Calu3 (cell line): Measurements from ENCODE around the gene KRTDAP. TPM values are rescaled to one million over a fixed set of nuclear protein-coding genes. Genes with fewer than 3 reads are reported as not detected.

ENCODE experiments used
- Bru-seq: library from RNA; stranded (reverse); fragments of 400-500 nt; gene quantifications from one replicate; lab custom pipeline; 2021; lab: Mats Ljungman, UMichigan
- BruChase-seq, 2 experiments: library from RNA; stranded (reverse); fragments of 400-500 nt; gene quantifications; one replicate each; lab custom pipeline; 2021; lab: Mats Ljungman, UMichigan
- BruUV-seq: library from RNA; stranded (reverse); fragments of 400-500 nt; replicated peaks from 2 replicates; lab custom pipeline; 2021; lab: Mats Ljungman, UMichigan
- CTCF ChIA-PET: fragments of 300-600 bp; sonication (Branson Sonifier 250); formaldehyde crosslinking; loops from one replicate; lab custom pipeline; 2022; ENCODE audit warnings: antibody characterized with exemption; lab: Charles Lee
- DNase-seq: peaks from one replicate; pipeline ENCODE4 v3.0.0; 2022
- H3K27ac Mint-ChIP-seq: one replicate; pipeline ENCODE4 v1.8.0; 2022; ENCODE audit warnings: mixed read lengths; ENCODE audit not compliant: unreplicated experiment
- H3K27me3 Mint-ChIP-seq: one replicate; pipeline ENCODE4 v1.8.0; 2022; ENCODE audit warnings: mixed read lengths; ENCODE audit not compliant: unreplicated experiment
- H3K36me3 Mint-ChIP-seq: one replicate; pipeline ENCODE4 v1.8.0; 2022; ENCODE audit warnings: mild to moderate bottlenecking, moderate library complexity, mixed read lengths; ENCODE audit not compliant: insufficient read depth, unreplicated experiment
- H3K4me1 Mint-ChIP-seq: one replicate; pipeline ENCODE4 v1.8.0; 2022; ENCODE audit warnings: mild to moderate bottlenecking, low read depth, mixed read lengths; ENCODE audit not compliant: unreplicated experiment
- H3K4me3 Mint-ChIP-seq: one replicate; pipeline ENCODE4 v1.8.0; 2022; ENCODE audit warnings: mild to moderate bottlenecking, low read depth, moderate library complexity, mixed read lengths; ENCODE audit not compliant: unreplicated experiment
- H3K9me3 Mint-ChIP-seq: one replicate; pipeline ENCODE4 v1.8.0; 2022; ENCODE audit warnings: low read depth, mixed read lengths; ENCODE audit not compliant: unreplicated experiment
- CTCF ChIP-seq: fragments of 200-600 bp; IDR thresholded peaks from one replicate; pipeline ENCODE4 v1.8.0; 2022; ENCODE audit warnings: antibody characterized with exemption; ENCODE audit not compliant: unreplicated experiment
- intact Hi-C: fragments of 100-400 bp; cut with micrococcal nuclease; formaldehyde crosslinking; loops from one replicate; pipeline ENCODE4 v1.10.0; 2022; ENCODE audit not compliant: unreplicated experiment
- long read RNA-seq: library from polyadenylated mRNA; stranded (forward); transcript quantifications from one replicate; pipeline ENCODE4 v2.0.0, GENCODE V29; 2022
- total RNA-seq: library from RNA; stranded (reverse); gene quantifications from 2 replicates; pipeline ENCODE4 v1.2.3, GENCODE V29; 2022

KRTDAP gene
- total RNA-seq (not detected in 2 replicates), Bru-seq, nascent RNA (percentile 13 among the genes with signal in this experiment), BruChase-seq, experiment 1, labeled RNA remaining after a 6-hour chase (percentile 13 among the genes with signal in this experiment), BruChase-seq, experiment 2, labeled RNA remaining after a 2-hour chase (percentile 26 among the genes with signal in this experiment)
- long read RNA-seq, result 0 reads

DNA sequence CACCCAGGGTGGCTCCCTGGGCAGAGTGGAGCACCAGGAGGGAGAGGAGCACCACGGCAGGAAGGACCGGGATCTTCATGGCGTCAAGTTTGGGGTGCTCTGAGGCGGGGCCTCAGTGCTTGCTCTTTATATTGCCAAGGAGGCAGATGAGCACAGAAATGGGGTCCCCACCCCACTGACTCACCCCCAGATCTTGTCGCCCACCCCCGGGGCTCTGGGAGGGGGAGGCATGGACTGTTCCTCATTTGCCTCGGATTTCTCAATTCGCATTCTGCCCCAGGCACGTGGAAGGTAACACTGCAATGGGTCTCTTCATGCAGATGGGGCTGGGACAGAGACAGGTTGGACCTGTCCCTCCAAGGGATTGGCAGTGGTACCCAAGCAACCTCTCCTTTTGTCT lies at the start of gene KRTDAP:
Gene KRTDAP (minus strand): TSS at position 101 of the 400 bp plus-strand sequence. CDS start 22 bp downstream, at position 79.
- Mint-ChIP-seq H3K36me3 (no peaks in the 10 kb centered on the region), H3K27ac (no peak within 1 kb of the TSS), H3K4me1 (no peaks in the 10 kb centered on the region), H3K27me3 (peaks cover 88% of the 10 kb centered on the region), H3K4me3 (no peak within 1 kb of the TSS), H3K9me3 (no peaks in the 10 kb centered on the region)
- no peak for DNase-seq
- TF ChIP-seq CTCF, result no peak
- intact Hi-C loops, result no loop called here
- CTCF ChIA-PET, result interaction anchor here (0.7 kb wide), 1 partner anchor 792 kb away, joined by 4 read pairs; no protein-coding TSS in a partner anchor
- BruUV-seq, result no TSS peak

GRCh38 chr19:35539850-35540249 lies 49.6 kb upstream of the KRTDAP start:
- CTCF ChIA-PET, result no interaction called here
- no peak for TF ChIP-seq CTCF
- Mint-ChIP-seq H3K27ac (no peak overlapping the region), H3K4me3 (no peak overlapping the region), H3K36me3 (peaks cover 25% of the 10 kb centered on the region), H3K4me1 (no peaks in the 10 kb centered on the region), H3K9me3 (no peaks in the 10 kb centered on the region), H3K27me3 (peaks cover 6% of the 10 kb centered on the region)
- intact Hi-C loops, result no loop called here
- DNase-seq, result no peak
- BruUV-seq, result no TSS peak

DNA sequence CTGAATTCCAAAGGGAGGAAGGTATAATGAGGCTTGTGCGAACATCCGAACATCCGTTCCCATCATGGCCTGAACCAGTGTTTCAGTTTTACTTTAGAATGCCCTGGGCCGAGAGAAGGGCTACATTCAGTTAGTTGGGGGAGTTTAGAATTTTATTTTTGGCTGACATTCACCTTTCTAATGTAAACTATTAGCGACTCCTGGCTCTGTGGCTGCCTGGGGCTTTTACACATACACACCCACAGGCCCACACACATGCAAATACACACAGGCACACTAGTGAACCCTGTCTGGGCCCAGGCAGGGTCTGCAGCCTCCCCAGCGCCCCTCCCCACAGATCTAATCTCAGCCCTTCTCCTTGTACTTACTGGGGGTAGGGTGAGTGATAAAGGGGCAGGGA lies 49.0 kb upstream of the KRTDAP start:
- H3K27ac Mint-ChIP-seq, result no peak overlapping the region
- H3K4me1 Mint-ChIP-seq, result no peaks in the 10 kb centered on the region
- no peaks in the 10 kb centered on the region for H3K9me3 Mint-ChIP-seq
- intact Hi-C loops, result no loop called here
- CTCF ChIA-PET, result no interaction called here
- peaks cover 11% of the 10 kb centered on the region for H3K27me3 Mint-ChIP-seq
- peaks cover 21% of the 10 kb centered on the region for H3K36me3 Mint-ChIP-seq
- H3K4me3 Mint-ChIP-seq, result no peak overlapping the region
- DNase-seq, result no peak
- BruUV-seq, result no TSS peak
- no peak for TF ChIP-seq CTCF

DNA sequence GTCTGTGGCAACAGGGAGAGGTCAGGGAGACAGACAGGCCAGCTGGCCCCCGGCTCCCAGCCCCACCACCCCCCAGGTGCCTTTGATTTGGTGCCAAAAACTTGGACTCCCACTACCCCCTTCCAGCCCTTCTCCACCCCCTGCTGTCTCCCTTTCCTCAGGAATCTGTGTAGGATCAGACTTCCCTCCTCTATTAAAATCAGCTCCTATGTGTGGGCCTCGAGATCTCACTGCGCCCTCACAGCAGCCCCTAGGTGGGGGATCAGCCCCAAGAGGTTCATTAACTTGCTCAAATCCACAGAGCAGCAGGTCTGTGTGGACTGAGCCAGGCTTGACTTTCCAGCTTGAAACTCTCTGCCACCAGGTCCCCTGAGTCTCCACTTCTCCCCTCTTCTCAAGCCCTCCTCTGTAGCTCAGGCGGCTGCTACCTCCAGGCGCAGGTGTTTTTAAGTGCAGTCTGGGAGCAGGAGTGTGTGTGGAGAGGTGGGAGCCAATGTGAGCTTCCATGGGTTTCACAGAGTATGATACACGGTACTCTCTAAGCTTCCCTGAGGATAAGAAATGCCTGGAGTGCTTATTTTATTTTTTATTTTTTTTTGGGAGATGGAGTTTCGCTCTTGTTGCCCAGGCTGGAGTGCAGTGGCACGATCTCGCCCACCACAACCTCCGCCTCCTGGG lies 44.7 kb upstream of the KRTDAP start:
- H3K36me3 Mint-ChIP-seq, result peaks cover 6% of the 10 kb centered on the region

More for the DNA sequence above, 44.7 kb upstream of the KRTDAP start:
- no peak for TF ChIP-seq CTCF
- Mint-ChIP-seq H3K27me3 (peaks cover 52% of the 10 kb centered on the region), H3K4me3 (no peak overlapping the region), H3K27ac (no peak overlapping the region), H3K9me3 (no peaks in the 10 kb centered on the region), H3K4me1 (no peaks in the 10 kb centered on the region)
- no peak for DNase-seq
- BruUV-seq, result no TSS peak
- CTCF ChIA-PET, result interaction anchor here (0.6 to 1.0 kb wide), 3 partner anchors 9 to 432 kb away, joined by 3 to 5 read pairs (median 5); partner anchors contain the start of gene DMKN
- intact Hi-C loops, result no loop called here
